Measurements from ENCODE around the gene NAA80. TPM values are rescaled to one million over a fixed set of nuclear protein-coding genes. Genes with fewer than 3 reads are reported as not detected.
A peak's percentile ranks its signal among the peaks of the same experiment; 100 is the strongest.

Gene NAA80
- total and polyA plus RNA-seq, 7 experiments from 2014 or later: 13.7 to 44.9 (median 30.7) TPM

- H3K9me3 ChIP-seq (ENCODE audit: control insufficient read depth in 2 of 3, low read length in 3 of 3): no peaks in the 10 kb centered on the region
- DNase-seq (no peak), ATAC-seq (no peak)
- H3K9me3 Mint-ChIP-seq: no peaks in the 10 kb centered on the region
- no peaks in the 10 kb centered on the region for H3K27me3 ChIP-seq (ENCODE audit: control insufficient read depth in 2 of 2, insufficient read depth in 2 of 2, low read length in 2 of 2)
- no peak overlapping the region for H3K4me3 Mint-ChIP-seq
- H3K4me3 ChIP-seq (ENCODE audit: low read length): no peak overlapping the region
- ChIA-PET POLR2A (interaction anchor here (34.0 kb wide), 1 partner anchor 25 kb away, joined by 656 read pairs; the partner anchor contains the start of genes CYB561D2, NPRL2, TMEM115 and ZMYND10), CTCF (interaction anchor here (0.5 kb wide), 1 partner anchor 26 kb away, joined by 3 read pairs; no protein-coding TSS in a partner anchor)
- intact Hi-C loops (cut with micrococcal nuclease): no loop called here
- H3K27ac ChIP-seq (ENCODE audit: low read depth, low read length): no peak overlapping the region
- peaks cover 3 to 46% (median 18%) of the 10 kb centered on the region in 3 experiments for H3K36me3 ChIP-seq (ENCODE audit: control insufficient read depth in 2 of 3, insufficient read depth in 3 of 3, low read length in 3 of 3)
- no peaks in the 10 kb centered on the region for H3K27me3 Mint-ChIP-seq
- peaks cover 39 to 45% of the 10 kb centered on the region in 2 donors for H3K4me1 ChIP-seq (ENCODE audit: control insufficient read depth in 2 of 2, insufficient read depth in 2 of 2, low read length in 2 of 2)
- peaks cover 0 to 29% (median 3%) of the 10 kb centered on the region in 5 donors for H3K36me3 Mint-ChIP-seq
- H3K4me1 Mint-ChIP-seq: peaks cover 14 to 55% (median 50%) of the 10 kb centered on the region in 7 donors
- peak overlapping the region in 1 of 9 donors; percentile 74 for H3K27ac Mint-ChIP-seq
Observed at GRCh38 chr3:50331364-50331907, 32.2 kb upstream of the NAA80 start.

- intact Hi-C loops (cut with micrococcal nuclease): no loop called here
- peaks cover 3 to 56% (median 18%) of the 10 kb centered on the region in 3 experiments for H3K36me3 ChIP-seq (ENCODE audit: control insufficient read depth in 2 of 3, insufficient read depth in 3 of 3, low read length in 3 of 3)
- H3K4me1 ChIP-seq (ENCODE audit: control insufficient read depth in 2 of 2, insufficient read depth in 2 of 2, low read length in 2 of 2): peaks cover 32 to 34% of the 10 kb centered on the region in 2 donors
- DNase-seq: no peak
- H3K27ac ChIP-seq (ENCODE audit: low read depth, low read length): no peak overlapping the region
- H3K4me3 Mint-ChIP-seq: peak overlapping the region in 1 of 10 donors; percentile 53
- no peaks in the 10 kb centered on the region for H3K9me3 ChIP-seq (ENCODE audit: control insufficient read depth in 2 of 3, low read length in 3 of 3)
- ChIA-PET POLR2A (interaction anchor here (34.0 kb wide), 1 partner anchor 26 kb away, joined by 656 read pairs; the partner anchor contains the start of genes CYB561D2, NPRL2, TMEM115 and ZMYND10), CTCF (no interaction called here)
- H3K27me3 Mint-ChIP-seq: no peaks in the 10 kb centered on the region
- H3K9me3 Mint-ChIP-seq: no peaks in the 10 kb centered on the region
- H3K4me1 Mint-ChIP-seq: peaks cover 11 to 47% (median 43%) of the 10 kb centered on the region in 7 donors
- H3K36me3 Mint-ChIP-seq: peaks cover 0 to 21% (median 3%) of the 10 kb centered on the region in 5 donors
- peak overlapping the region in 3 of 9 donors; percentile 19 to 49 (median 29) for H3K27ac Mint-ChIP-seq
- no peak for ATAC-seq
- no peak overlapping the region for H3K4me3 ChIP-seq (ENCODE audit: low read length)
- H3K27me3 ChIP-seq (ENCODE audit: control insufficient read depth in 2 of 2, insufficient read depth in 2 of 2, low read length in 2 of 2): no peaks in the 10 kb centered on the region
Observed at GRCh38 chr3:50330330-50330729, 31.1 kb upstream of the NAA80 start.

- H3K27me3 ChIP-seq (ENCODE audit: control insufficient read depth in 2 of 2, insufficient read depth in 2 of 2, low read length in 2 of 2): no peaks in the 10 kb centered on the region
- H3K4me1 ChIP-seq (ENCODE audit: control insufficient read depth in 2 of 2, insufficient read depth in 2 of 2, low read length in 2 of 2): peaks cover 12 to 15% of the 10 kb centered on the region in 2 donors
- no peaks in the 10 kb centered on the region for H3K9me3 Mint-ChIP-seq
- peaks cover 0 to 12% (median 3%) of the 10 kb centered on the region in 5 donors for H3K36me3 Mint-ChIP-seq
- CTCF ChIA-PET: interaction anchor here (0.7 to 1.1 kb wide), 3 partner anchors 9 to 215 kb away, joined by 3 read pairs; partner anchors contain the start of gene NPRL2
- no peaks in the 10 kb centered on the region for H3K27me3 Mint-ChIP-seq
- DNase-seq (peak; percentile 83 to 94 (median 92)), ATAC-seq (peak; percentile 97)
- H3K4me3 Mint-ChIP-seq: peak within 1 kb of the TSS; percentile 84 to 97 (median 95)
- peak within 1 kb of the TSS; percentile 92 for H3K27ac ChIP-seq (ENCODE audit: low read depth, low read length)
- peak within 1 kb of the TSS; percentile 89 for H3K4me3 ChIP-seq (ENCODE audit: low read length)
- H3K9me3 ChIP-seq (ENCODE audit: control insufficient read depth in 2 of 3, low read length in 3 of 3): no peaks in the 10 kb centered on the region
- POLR2A ChIA-PET: interaction anchor here (0.6 to 34.0 kb wide), 9 partner anchors 9 to 957 kb away, joined by 4 to 656 read pairs (median 4); partner anchors contain the start of genes CYB561D2, HEMK1, HYAL3 and IFRD2
- H3K27ac Mint-ChIP-seq: peak within 1 kb of the TSS; percentile 85 to 96 (median 94)
- peaks cover 3 to 51% (median 18%) of the 10 kb centered on the region in 3 experiments for H3K36me3 ChIP-seq (ENCODE audit: control insufficient read depth in 2 of 3, insufficient read depth in 3 of 3, low read length in 3 of 3)
- peaks cover 7 to 41% (median 29%) of the 10 kb centered on the region in 7 donors for H3K4me1 Mint-ChIP-seq
- intact Hi-C loops (cut with micrococcal nuclease): loop anchor here (1.0 to 2.0 kb wide), 7 partner anchors 9 to 91 kb away; partner anchors contain the start of genes HYAL3 (in 2 of the 2), IFRD2 (in 2 of the 2), NAA80 (in 2 of the 2) and TMEM115 (in 2 of the 2)
Observed at GRCh38 chr3:50327943-50328691, 28.9 kb upstream of the NAA80 start, which contains the start of gene TUSC2. Gene TUSC2 (minus strand): TSS chr3:50328223. CDS start chr3:50328099, 124 bp downstream.

- Histone ChIP-seq H3K27me3 (ENCODE audit: control insufficient read depth in 2 of 2, insufficient read depth in 2 of 2, low read length in 2 of 2) (no peaks in the 10 kb centered on the region), H3K36me3 (ENCODE audit: control insufficient read depth in 2 of 3, insufficient read depth in 3 of 3, low read length in 3 of 3) (peaks cover 3 to 46% (median 18%) of the 10 kb centered on the region in 3 experiments), H3K9me3 (ENCODE audit: control insufficient read depth in 2 of 3, low read length in 3 of 3) (no peaks in the 10 kb centered on the region), H3K4me3 (ENCODE audit: low read length) (peak overlapping the region; percentile 89), H3K4me1 (ENCODE audit: control insufficient read depth in 2 of 2, insufficient read depth in 2 of 2, low read length in 2 of 2) (peaks cover 11 to 17% of the 10 kb centered on the region in 2 donors), H3K27ac (ENCODE audit: low read depth, low read length) (peak overlapping the region; percentile 92)
- intact Hi-C loops (cut with micrococcal nuclease): no loop called here
- POLR2A ChIA-PET: interaction anchor here (1.2 to 34.0 kb wide), 8 partner anchors 10 to 242 kb away, joined by 3 to 656 read pairs (median 5); partner anchors contain the start of genes CYB561D2, HEMK1, HYAL3 and NAA80
- Mint-ChIP-seq H3K27ac (peak overlapping the region in 7 of 9 donors; percentile 60 to 95 (median 81)), H3K4me3 (peak overlapping the region; percentile 80 to 97 (median 95)), H3K9me3 (no peaks in the 10 kb centered on the region), H3K27me3 (no peaks in the 10 kb centered on the region), H3K36me3 (peaks cover 0 to 10% (median 3%) of the 10 kb centered on the region in 5 donors), H3K4me1 (peaks cover 7 to 37% (median 27%) of the 10 kb centered on the region in 7 donors)
- DNase-seq: no peak
- CTCF ChIA-PET: interaction anchor here (1.0 to 1.1 kb wide), 2 partner anchors 23 to 216 kb away, joined by 3 read pairs; partner anchors contain the start of gene NPRL2
- ATAC-seq: no peak
Observed at GRCh38 chr3:50327129-50327528, 27.9 kb upstream of the NAA80 start.

GRCh38 chr3:50326182-50326541, 27.0 kb upstream of the NAA80 start:
- peak overlapping the region in 1 of 9 donors; percentile 76 for H3K27ac Mint-ChIP-seq
- H3K4me3 Mint-ChIP-seq: peak overlapping the region in 8 of 10 donors; percentile 29 to 97 (median 82)
- Histone ChIP-seq H3K36me3 (ENCODE audit: control insufficient read depth in 2 of 3, insufficient read depth in 3 of 3, low read length in 3 of 3) (peaks cover 0 to 36% (median 9%) of the 10 kb centered on the region in 3 experiments), H3K9me3 (ENCODE audit: control insufficient read depth in 2 of 3, low read length in 3 of 3) (no peaks in the 10 kb centered on the region), H3K27me3 (ENCODE audit: control insufficient read depth in 2 of 2, insufficient read depth in 2 of 2, low read length in 2 of 2) (no peaks in the 10 kb centered on the region), H3K27ac (ENCODE audit: low read depth, low read length) (no peak overlapping the region), H3K4me1 (ENCODE audit: control insufficient read depth in 2 of 2, insufficient read depth in 2 of 2, low read length in 2 of 2) (peaks cover 16 to 21% of the 10 kb centered on the region in 2 donors), H3K4me3 (ENCODE audit: low read length) (no peak overlapping the region)
- ChIA-PET CTCF (no interaction called here), POLR2A (interaction anchor here (1.3 to 34.0 kb wide), 4 partner anchors 11 to 85 kb away, joined by 3 to 656 read pairs (median 42); partner anchors contain the start of genes CYB561D2, HYAL3, NAA80 and NPRL2)
- ATAC-seq (no peak), DNase-seq (no peak)
- H3K36me3 Mint-ChIP-seq: peaks cover 0 to 8% (median 3%) of the 10 kb centered on the region in 5 donors
- H3K4me1 Mint-ChIP-seq: peaks cover 7 to 35% (median 27%) of the 10 kb centered on the region in 7 donors
- no peaks in the 10 kb centered on the region for H3K9me3 Mint-ChIP-seq
- intact Hi-C loops (cut with micrococcal nuclease): no loop called here
- H3K27me3 Mint-ChIP-seq: no peaks in the 10 kb centered on the region
